HG03558 (cell line): ENCODE results near the gene ASB2.

Source experiments
- ATAC-seq: cut with Tn5 transposase; IDR thresholded peaks from one replicate; pipeline ENCODE4 v1.9.1; 2021; ENCODE audit warnings: moderate number of reproducible peaks; ENCODE audit not compliant: unreplicated experiment; ENCODE audit errors: extremely low read depth

ASB2 gene

DNA sequence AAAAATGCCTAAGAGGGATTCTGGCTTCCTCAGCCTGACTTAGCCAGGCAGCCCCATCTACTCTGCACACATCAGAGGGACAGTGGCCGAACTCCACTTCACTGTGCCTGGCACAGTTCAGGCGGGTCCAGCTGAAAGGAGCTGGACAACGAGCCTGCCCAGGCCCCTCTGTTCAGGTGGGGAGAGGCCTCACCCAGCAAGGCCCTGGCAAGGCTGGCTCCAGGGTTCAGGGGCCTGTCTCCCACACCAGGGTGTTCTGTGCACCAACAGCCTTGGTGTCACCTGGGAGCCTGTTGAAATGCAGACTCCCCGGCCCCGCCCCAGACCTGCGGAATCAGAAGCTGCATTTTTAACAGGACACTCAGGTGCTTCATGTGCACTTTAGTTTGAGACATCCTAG, 39.4 kb downstream of the ASB2 start:
- no peak for ATAC-seq

DNA sequence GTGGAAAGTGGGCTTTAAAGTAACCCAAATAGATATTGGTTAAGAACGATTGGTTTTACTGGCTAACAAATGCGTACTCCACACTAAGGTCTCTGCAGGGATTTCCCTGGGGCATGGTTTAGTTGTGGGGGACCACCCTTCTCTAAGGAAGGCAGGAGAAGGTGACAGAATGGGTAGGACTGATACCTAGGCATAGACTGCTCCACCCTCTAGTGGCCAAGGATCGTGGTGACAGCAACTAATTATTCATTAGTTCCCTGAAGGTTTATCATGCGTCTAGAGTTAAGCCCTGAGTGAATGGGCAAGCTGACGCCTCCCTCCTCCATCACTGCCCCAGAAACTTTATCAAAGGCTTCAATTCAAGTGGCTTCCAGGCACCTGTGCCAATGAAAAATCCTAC, 40.1 kb downstream of the ASB2 start:
- ATAC-seq = no peak

GRCh38 chr14:93935213-93935612, 41.2 kb downstream of the ASB2 start:
- no peak for ATAC-seq

DNA sequence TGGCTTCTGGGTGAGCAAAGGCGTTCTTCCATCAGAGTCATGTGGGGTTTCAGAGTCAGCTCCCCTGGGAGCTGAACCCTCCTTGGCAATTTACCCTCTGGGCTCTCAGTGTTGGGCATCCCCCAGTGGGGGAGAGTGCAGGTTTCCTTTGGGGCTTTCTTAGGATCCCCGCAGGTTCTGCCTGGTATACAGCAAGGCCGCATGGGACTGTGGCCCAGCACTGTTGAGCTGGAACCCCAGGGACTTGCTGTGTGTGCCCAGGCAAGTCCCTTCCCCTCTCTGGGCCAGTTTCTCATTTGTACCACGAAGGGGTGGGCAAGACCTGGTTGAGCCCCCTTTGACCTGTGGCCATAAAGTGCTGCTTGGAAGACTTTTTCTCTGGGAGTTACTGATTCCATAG, 43.7 kb downstream of the ASB2 start:
- ATAC-seq = no peak

GRCh38 chr14:93930989-93931307, 45.4 kb downstream of the ASB2 start:
- no peak for ATAC-seq

DNA sequence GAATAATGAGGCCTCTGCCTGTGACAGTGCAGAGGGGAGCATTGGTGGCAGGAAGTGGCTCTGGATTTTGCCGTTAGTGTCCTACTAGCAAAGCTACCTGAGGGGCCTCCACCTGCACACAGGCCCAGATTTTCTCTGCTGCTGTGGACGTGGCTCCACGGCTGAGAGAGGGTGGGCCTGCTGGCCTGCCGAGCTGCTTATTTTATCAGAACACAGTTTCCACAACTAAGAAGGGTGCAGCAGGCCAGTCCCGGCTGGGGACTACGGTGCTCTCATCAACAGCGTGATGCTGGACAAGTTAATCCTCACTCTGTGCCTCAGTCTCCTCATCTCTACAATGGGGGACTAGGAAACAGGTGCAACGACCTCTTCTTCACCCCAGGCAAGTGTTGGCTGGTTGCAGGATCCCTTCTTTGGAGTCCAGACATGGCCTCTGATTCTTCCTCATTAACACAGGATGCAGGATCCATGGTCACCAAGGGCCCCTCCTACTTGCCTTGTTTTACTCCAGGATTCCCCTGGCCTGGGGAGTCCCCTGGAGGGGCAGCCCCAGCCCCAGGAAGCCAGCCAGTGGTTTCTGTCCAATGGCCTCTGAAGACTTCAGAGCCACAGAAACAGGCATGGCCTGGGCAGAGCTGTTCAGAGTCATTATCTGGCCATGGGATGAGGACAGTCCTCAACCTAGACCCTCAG, 45.9 kb downstream of the ASB2 start:
- no peak for ATAC-seq

DNA sequence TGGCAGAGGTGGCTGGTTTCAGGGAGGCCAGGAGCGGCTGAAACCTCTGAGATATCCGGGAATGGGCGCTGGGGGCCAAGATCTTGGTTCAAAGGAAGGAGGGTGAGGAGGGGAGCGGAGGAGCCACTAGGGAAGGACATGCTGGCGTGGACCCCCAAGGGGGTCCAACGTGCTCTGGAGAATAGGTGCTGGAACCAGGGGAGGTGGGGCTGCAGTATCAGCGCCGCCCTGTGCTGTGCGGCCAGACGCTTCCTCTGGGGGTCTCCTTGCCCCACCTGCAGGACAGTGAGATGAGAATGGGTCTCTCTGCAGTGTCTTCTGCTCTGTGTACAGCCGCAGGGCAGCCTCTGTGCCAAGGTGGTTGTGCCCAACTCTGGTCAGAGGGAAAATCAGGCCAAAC, 46.7 kb downstream of the ASB2 start:
- no peak for ATAC-seq

DNA sequence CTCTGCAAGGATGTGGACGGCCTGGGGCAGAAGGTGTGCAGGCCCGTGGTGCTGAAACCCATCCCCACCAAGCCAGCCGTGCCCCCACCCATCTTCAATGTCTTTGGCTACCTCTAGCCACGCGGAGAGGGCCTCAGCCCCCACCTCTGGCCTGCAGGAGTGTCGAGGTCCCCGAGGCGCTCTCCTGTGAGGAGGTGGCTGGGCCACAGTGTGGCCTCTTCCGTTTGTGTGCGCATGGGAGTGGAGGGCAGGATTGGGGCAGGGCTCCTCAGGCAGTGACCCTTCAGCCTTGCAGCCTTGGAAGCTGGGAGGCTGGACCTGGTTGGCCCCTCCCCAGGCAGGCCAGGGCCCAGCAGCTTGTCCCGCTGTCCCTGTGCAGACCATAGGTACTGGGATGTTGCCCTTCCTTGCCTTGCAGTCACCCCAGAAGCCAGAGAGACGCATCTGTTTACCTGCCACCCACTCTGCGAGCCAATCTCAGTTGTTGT, 47.3 kb downstream of the ASB2 start:
- ATAC-seq = no peak

- no peak for ATAC-seq
These were observed 48.0 kb downstream of the ASB2 start for GRCh38 chr14:93928184-93929047.

DNA sequence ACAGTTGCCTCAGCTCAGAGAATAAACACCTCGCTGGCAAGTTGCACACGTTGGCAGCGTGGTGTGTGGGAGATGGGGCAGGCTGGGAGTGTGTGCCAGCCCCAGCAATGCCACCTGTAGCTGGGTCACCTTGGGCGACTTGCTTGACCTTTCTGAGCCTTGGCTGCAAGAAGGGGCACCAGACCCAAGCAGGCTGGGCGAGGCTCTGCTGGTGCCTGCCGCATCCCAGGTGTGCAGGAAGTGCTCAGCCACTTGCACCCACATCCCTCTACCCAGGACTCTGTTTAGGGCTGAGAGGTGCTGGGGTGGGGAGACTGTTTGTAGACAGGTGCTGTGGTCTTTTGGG, 48.6 kb downstream of the ASB2 start:
- no peak for ATAC-seq

GRCh38 chr14:93926873-93927799, 49.2 kb downstream of the ASB2 start, which contains the start of gene FAM181A:
Gene FAM181A (plus strand): TSS chr14:93927344. CDS start chr14:93928286, 942 bp downstream.
- ATAC-seq = no peak

GRCh38 chr14:93926245-93926872, 50.0 kb downstream of the ASB2 start:
- ATAC-seq = no peak

DNA sequence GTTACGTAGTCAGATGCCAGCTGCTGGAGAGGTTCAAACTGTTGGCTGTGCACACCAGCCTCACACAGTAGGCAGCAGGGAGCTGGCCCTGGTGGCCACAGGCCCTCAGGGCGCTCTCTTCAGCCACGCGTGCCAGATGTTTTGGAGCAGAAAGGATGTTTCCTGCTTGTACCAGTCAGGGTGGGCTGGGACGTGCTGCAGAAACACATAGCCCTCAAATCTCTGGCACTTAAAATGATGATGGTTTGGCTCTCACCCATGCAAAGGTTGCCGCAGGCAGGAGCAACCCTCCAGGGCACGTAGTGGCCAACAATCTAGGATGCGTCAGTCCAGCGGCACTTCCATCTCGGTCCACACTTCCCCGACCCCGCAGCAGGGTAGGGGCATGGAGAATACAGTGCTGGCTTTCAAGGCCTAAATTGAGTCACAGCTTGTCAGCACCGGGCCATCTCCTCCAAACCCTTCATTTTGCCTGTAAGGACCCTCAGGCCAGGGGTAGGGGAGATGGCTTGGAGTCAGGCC, 50.9 kb downstream of the ASB2 start:
- ATAC-seq = no peak

- ATAC-seq = no peak
These were observed 51.6 kb downstream of the ASB2 start for GRCh38 chr14:93924592-93925355.

DNA sequence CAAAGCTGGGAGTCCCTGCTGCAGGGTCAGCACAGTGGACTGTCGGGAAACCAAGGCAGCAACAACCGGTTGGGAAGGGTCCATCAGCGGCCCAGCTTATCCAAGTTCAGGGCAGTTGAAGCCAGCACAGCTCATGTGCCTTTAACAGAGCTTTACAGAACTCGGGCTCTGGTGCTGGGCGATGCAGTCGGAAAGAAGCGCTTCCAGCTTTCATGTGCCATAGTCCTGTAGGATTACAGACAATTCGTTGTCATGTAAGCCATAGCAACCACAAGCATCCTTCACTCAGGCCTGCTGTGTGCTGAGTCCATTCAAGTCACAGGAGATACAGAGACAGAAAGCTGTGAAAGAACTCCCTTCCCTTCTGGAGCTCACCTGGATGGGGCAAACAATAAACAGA, 52.7 kb downstream of the ASB2 start:
- no peak for ATAC-seq

GRCh38 chr14:93921001-93921806, 55.2 kb downstream of the ASB2 start:
- no peak for ATAC-seq

GRCh38 chr14:93917141-93917540, 59.2 kb downstream of the ASB2 start:
- ATAC-seq = no peak

DNA sequence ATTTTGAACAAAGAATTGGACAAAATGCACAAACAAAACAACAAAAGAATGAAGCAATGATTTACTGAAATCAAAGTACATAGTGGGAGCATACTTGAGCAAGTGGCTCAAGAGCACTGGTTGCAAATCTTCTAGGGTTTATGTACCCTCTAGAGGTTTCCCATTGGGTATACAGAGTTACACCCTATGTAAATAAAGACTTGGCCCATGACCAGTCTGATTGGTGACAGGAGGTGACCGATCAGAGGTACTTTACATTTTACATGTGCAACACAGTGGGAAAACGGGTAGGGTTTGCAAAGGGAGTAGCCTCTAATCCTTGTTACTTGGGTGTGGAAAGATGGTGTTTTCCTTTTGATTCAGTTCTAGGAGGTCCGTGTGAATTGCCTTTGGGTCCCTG, 59.9 kb downstream of the ASB2 start:
- ATAC-seq = no peak
